ENCODE results near the gene ODAD3.

ODAD3 gene

DNA sequence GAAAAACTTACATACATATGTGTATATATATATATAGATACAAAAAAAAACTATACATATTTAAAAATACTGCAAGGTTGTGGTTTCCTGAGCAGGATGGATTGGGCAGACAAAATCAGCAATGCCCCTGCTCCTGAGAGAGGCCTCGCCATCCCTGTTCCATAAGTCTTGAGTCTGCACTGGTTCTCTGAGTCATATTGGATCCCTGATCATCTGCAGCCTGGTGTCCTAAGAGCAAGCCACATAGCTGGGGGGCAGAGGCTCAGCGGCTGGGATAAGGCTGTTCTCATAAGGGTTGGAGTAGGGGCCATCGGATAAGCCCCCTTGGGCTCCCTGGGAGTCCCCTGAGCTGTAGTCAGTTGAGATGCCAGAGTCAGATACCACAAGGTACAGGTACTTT, 57.2 kb downstream of the ODAD3 start:
- Histone ChIP-seq H3K4me1 (ENCODE audit: low read length) (peaks cover 26% of the 10 kb centered on the region), H3K9me3 (replicated peaks; ENCODE audit: insufficient read depth, low read length) (no peaks in the 10 kb centered on the region), H3K4me2 (ENCODE audit: low read depth, low read length) (no peak overlapping the region), H4K20me1 (ENCODE audit: insufficient read depth, low read length) (no peaks in the 10 kb centered on the region), H3K4me3 (ENCODE audit: low read length) (no peak overlapping the region), H3K9ac (ENCODE audit: low read length) (no peak overlapping the region), H3K36me3 (replicated peaks; ENCODE audit: insufficient read depth, low read length) (no peaks in the 10 kb centered on the region), H3K27ac (ENCODE audit: low read length) (no peak overlapping the region), H3F3A (ENCODE audit: insufficient read depth, low read length) (peaks cover 20% of the 10 kb centered on the region; the same call in 1 of the 2 replicates), H3K27me3 (replicated peaks; ENCODE audit: insufficient read depth, low read length) (peaks cover under 1% of the 10 kb centered on the region), H3K79me2 (ENCODE audit: low read length) (peaks cover 16% of the 10 kb centered on the region), H3K9me2 (replicated peaks; ENCODE audit: insufficient read depth, low read length) (no peaks in the 10 kb centered on the region), H2AFZ (ENCODE audit: low read length) (no peak overlapping the region)
- TF ChIP-seq EZH2phosphoT487 (IDR thresholded peaks at IDR 0.05; ENCODE audit: low read length) (no peak), EZH2 (optimal IDR thresholded peaks at IDR 0.05; ENCODE audit: low read depth, low read length) (no peak)
- TF ChIP-seq, protein P1, sequence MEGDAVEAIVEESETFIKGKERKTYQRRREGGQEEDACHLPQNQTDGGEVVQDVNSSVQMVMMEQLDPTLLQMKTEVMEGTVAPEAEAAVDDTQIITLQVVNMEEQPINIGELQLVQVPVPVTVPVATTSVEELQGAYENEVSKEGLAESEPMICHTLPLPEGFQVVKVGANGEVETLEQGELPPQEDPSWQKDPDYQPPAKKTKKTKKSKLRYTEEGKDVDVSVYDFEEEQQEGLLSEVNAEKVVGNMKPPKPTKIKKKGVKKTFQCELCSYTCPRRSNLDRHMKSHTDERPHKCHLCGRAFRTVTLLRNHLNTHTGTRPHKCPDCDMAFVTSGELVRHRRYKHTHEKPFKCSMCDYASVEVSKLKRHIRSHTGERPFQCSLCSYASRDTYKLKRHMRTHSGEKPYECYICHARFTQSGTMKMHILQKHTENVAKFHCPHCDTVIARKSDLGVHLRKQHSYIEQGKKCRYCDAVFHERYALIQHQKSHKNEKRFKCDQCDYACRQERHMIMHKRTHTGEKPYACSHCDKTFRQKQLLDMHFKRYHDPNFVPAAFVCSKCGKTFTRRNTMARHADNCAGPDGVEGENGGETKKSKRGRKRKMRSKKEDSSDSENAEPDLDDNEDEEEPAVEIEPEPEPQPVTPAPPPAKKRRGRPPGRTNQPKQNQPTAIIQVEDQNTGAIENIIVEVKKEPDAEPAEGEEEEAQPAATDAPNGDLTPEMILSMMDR (IDR thresholded peaks at IDR 0.05; ENCODE audit: low read length) = no peak
- no peak for DNase-seq

DNA sequence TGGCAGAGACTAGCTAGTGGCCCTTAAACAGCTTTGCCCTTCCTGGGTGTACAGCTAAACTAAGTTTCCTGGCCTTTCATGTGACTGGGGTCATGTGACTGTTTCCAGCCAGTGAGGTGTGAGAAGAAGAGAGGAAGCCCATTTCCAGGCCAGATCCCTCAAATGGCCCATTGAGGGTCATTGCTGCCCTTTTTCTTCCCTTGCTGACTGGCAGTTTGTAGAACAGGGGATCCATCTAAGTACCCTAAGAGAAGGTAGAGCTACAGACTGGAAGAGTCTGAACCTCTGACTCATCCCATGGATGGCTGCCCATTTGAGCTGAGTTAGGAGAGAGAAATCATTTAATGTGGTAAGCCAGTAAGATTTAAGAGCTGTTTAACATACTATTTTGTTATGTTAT, 57.7 kb downstream of the ODAD3 start:
- Histone ChIP-seq H3K36me3 (replicated peaks; ENCODE audit: insufficient read depth, low read length) (no peaks in the 10 kb centered on the region), H3F3A (ENCODE audit: insufficient read depth, low read length) (peaks cover 20% of the 10 kb centered on the region; the same call in 1 of the 2 replicates), H2AFZ (ENCODE audit: low read length) (peak overlapping the region; percentile 66), H3K79me2 (ENCODE audit: low read length) (peaks cover 16% of the 10 kb centered on the region), H3K9me2 (replicated peaks; ENCODE audit: insufficient read depth, low read length) (no peaks in the 10 kb centered on the region), H3K27ac (ENCODE audit: low read length) (no peak overlapping the region), H4K20me1 (ENCODE audit: insufficient read depth, low read length) (no peaks in the 10 kb centered on the region), H3K9me3 (replicated peaks; ENCODE audit: insufficient read depth, low read length) (no peaks in the 10 kb centered on the region), H3K27me3 (replicated peaks; ENCODE audit: insufficient read depth, low read length) (no peaks in the 10 kb centered on the region), H3K4me2 (ENCODE audit: low read depth, low read length) (peak overlapping the region; percentile 3; the same call in 1 of the 2 replicates), H3K4me1 (ENCODE audit: low read length) (peaks cover 26% of the 10 kb centered on the region), H3K9ac (ENCODE audit: low read length) (no peak overlapping the region), H3K4me3 (ENCODE audit: low read length) (no peak overlapping the region)
- TF ChIP-seq EZH2 (optimal IDR thresholded peaks at IDR 0.05; ENCODE audit: low read depth, low read length) (no peak), EZH2phosphoT487 (IDR thresholded peaks at IDR 0.05; ENCODE audit: low read length) (no peak)
- TF ChIP-seq, protein P1 (IDR thresholded peaks at IDR 0.05; ENCODE audit: low read length) = no peak
- no peak for DNase-seq

DNA sequence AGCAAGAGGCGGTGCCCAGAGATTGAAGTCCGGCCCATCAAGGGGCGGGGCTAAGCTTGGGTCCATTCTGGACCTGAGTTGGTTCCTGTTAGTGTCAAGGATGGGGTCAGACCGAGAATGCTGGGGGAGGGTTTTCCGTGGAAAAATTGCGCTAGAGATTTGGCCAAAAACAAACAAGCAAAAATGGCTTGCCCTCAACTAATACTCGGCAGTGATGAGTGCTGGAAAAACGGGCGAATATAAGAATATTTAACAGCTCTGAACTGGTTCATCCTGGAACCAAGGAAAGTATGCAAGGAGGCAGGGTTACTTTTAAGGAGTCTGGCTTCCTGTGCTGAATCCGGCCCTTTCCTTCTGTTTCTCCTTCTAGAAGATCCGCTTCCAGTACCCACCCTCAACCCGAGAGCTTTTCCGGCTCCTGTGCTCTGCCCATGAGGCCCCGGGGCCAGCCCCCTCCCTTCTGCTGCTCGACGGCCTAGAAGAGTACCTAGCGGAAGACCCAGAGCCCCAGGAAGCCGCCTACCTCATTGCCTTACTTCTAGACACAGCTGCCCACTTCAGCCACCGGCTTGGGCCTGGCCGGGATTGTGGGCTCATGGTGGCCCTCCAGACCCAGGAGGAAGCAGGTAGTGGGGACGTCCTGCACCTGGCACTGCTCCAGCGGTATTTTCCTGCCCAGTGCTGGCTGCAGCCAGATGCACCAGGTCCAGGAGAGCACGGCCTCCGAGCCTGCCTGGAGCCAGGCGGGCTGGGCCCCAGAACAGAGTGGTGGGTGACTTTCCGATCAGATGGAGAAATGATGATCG, 59.6 kb downstream of the ODAD3 start:
- Histone ChIP-seq H3K4me2 (ENCODE audit: low read depth, low read length) (peak overlapping the region; percentile 69), H3F3A (ENCODE audit: insufficient read depth, low read length) (peaks cover 4% of the 10 kb centered on the region; the same call in 1 of the 2 replicates), H3K36me3 (replicated peaks; ENCODE audit: insufficient read depth, low read length) (no peaks in the 10 kb centered on the region), H4K20me1 (ENCODE audit: insufficient read depth, low read length) (no peaks in the 10 kb centered on the region), H3K9ac (ENCODE audit: low read length) (peak overlapping the region; percentile 57), H3K9me2 (replicated peaks; ENCODE audit: insufficient read depth, low read length) (no peaks in the 10 kb centered on the region), H3K27me3 (replicated peaks; ENCODE audit: insufficient read depth, low read length) (no peaks in the 10 kb centered on the region), H2AFZ (ENCODE audit: low read length) (peak overlapping the region; percentile 17), H3K79me2 (ENCODE audit: low read length) (peaks cover 16% of the 10 kb centered on the region), H3K9me3 (replicated peaks; ENCODE audit: insufficient read depth, low read length) (no peaks in the 10 kb centered on the region), H3K4me1 (ENCODE audit: low read length) (peaks cover 25% of the 10 kb centered on the region), H3K4me3 (ENCODE audit: low read length) (peak overlapping the region; percentile 84), H3K27ac (ENCODE audit: low read length) (peak overlapping the region; percentile 22; the same call in 1 of the 2 replicates)
- peak; percentile 62 for DNase-seq
- TF ChIP-seq, protein P1 (IDR thresholded peaks at IDR 0.05; ENCODE audit: low read length) = no peak
- TF ChIP-seq EZH2 (optimal IDR thresholded peaks at IDR 0.05; ENCODE audit: low read depth, low read length) (no peak), EZH2phosphoT487 (IDR thresholded peaks at IDR 0.05; ENCODE audit: low read length) (no peak)
